ENCODE measurements around the gene HDDC3. TPM values are rescaled to one million over a fixed set of nuclear protein-coding genes. Genes with fewer than 3 reads are reported as not detected.
"Not testable (repeated sequence)": the region's sequence is repeated elsewhere in the genome, so short reads cannot be mapped to it uniquely, and the experiment has no call there.

HDDC3 gene
- total RNA-seq, 2 donors from 2014 or later = 11.5 to 13.1 TPM

- Histone ChIP-seq H3K9me3 (no peaks in the 10 kb centered on the region), H3K4me3 (no peak overlapping the region), H3K4me1 (ENCODE audit: control insufficient read depth in 1 of 2, low read depth in 2 of 2) (no peaks in the 10 kb centered on the region), H3K27me3 (replicated peaks; ENCODE audit: insufficient read depth) (no peaks in the 10 kb centered on the region), H3K27ac (no peak overlapping the region), H3K36me3 (peaks cover 79% of the 10 kb centered on the region)
- no peak for TF ChIP-seq CTCF (IDR thresholded peaks at IDR 0.05)
- no peak for ATAC-seq (ENCODE audit: insufficient number of reproducible peaks, low FRiP score, low read depth)
- no peak for DNase-seq (ENCODE audit: low spot score)
Measured at GRCh38 chr15:90911906-90912769, 20.2 kb downstream of the HDDC3 start.

- DNase-seq (ENCODE audit: low spot score) (no peak), ATAC-seq (ENCODE audit: insufficient number of reproducible peaks, low FRiP score, low read depth) (no peak)
- Histone ChIP-seq H3K4me3 (no peak overlapping the region), H3K9me3 (no peaks in the 10 kb centered on the region), H3K36me3 (peaks cover 79% of the 10 kb centered on the region), H3K4me1 (ENCODE audit: control insufficient read depth in 1 of 2, low read depth in 2 of 2) (no peaks in the 10 kb centered on the region), H3K27ac (no peak overlapping the region), H3K27me3 (replicated peaks; ENCODE audit: insufficient read depth) (no peaks in the 10 kb centered on the region)
- TF ChIP-seq CTCF (IDR thresholded peaks at IDR 0.05) = no peak
Measured at GRCh38 chr15:90911302-90911623, 21.1 kb downstream of the HDDC3 start.

GRCh38 chr15:90910441-90911301 is 21.7 kb downstream of the HDDC3 start:
- no peaks in the 10 kb centered on the region for H3K4me1 ChIP-seq (ENCODE audit: control insufficient read depth in 1 of 2, low read depth in 2 of 2)
- H3K9me3 ChIP-seq = no peaks in the 10 kb centered on the region
- TF ChIP-seq CTCF (IDR thresholded peaks at IDR 0.05) = no peak
- no peak overlapping the region for H3K27ac ChIP-seq
- no peak for DNase-seq (ENCODE audit: low spot score)
- peaks cover 79% of the 10 kb centered on the region for H3K36me3 ChIP-seq
- ATAC-seq (ENCODE audit: insufficient number of reproducible peaks, low FRiP score, low read depth) = no peak
- H3K27me3 ChIP-seq (replicated peaks; ENCODE audit: insufficient read depth) = no peaks in the 10 kb centered on the region
- no peak overlapping the region for H3K4me3 ChIP-seq

GRCh38 chr15:90909976-90910375 is 22.4 kb downstream of the HDDC3 start:
- ATAC-seq (ENCODE audit: insufficient number of reproducible peaks, low FRiP score, low read depth) (no peak), DNase-seq (ENCODE audit: low spot score) (no peak)
- Histone ChIP-seq H3K27ac (no peak overlapping the region), H3K27me3 (replicated peaks; ENCODE audit: insufficient read depth) (no peaks in the 10 kb centered on the region), H3K36me3 (peaks cover 80% of the 10 kb centered on the region), H3K4me1 (ENCODE audit: control insufficient read depth in 1 of 2, low read depth in 2 of 2) (no peaks in the 10 kb centered on the region), H3K9me3 (no peaks in the 10 kb centered on the region), H3K4me3 (no peak overlapping the region)
- TF ChIP-seq CTCF (IDR thresholded peaks at IDR 0.05) = no peak

GRCh38 chr15:90909449-90909848 is 22.9 kb downstream of the HDDC3 start:
- not testable (repeated sequence) for H3K4me3 ChIP-seq; ATAC-seq (ENCODE audit: insufficient number of reproducible peaks, low FRiP score, low read depth); H3K9me3 ChIP-seq; H3K27ac ChIP-seq; H3K27me3 ChIP-seq (replicated peaks; ENCODE audit: insufficient read depth); DNase-seq (ENCODE audit: low spot score); H3K4me1 ChIP-seq (ENCODE audit: control insufficient read depth in 1 of 2, low read depth in 2 of 2)
- peaks cover 79% of the 10 kb centered on the region for H3K36me3 ChIP-seq
